HG03342 (cell line): ENCODE results near the gene DNAH9.
"Not testable (repeated sequence)": the region's sequence is repeated elsewhere in the genome, so short reads cannot be mapped to it uniquely, and the experiment has no call there.

Experiments used
- ATAC-seq: cut with Tn5 transposase; IDR thresholded peaks from one replicate; pipeline ENCODE4 v1.9.1; 2021; ENCODE audit warnings: mild to moderate bottlenecking, moderate library complexity; ENCODE audit not compliant: unreplicated experiment

Gene DNAH9

GRCh38 chr17:11901931-11902330 lies 303.7 kb downstream of the DNAH9 start:
- no peak for ATAC-seq

GRCh38 chr17:11908711-11909146 lies 310.5 kb downstream of the DNAH9 start:
- ATAC-seq = no peak

GRCh38 chr17:11909348-11909747 lies 311.1 kb downstream of the DNAH9 start:
- no peak for ATAC-seq

- no peak for ATAC-seq
These were observed 317.8 kb downstream of the DNAH9 start for GRCh38 chr17:11916091-11916490.

- ATAC-seq = no peak
These were observed 319.1 kb downstream of the DNAH9 start for GRCh38 chr17:11917415-11917814.

GRCh38 chr17:11921296-11921695 lies 323.0 kb downstream of the DNAH9 start:
- no peak for ATAC-seq

GRCh38 chr17:11922638-11923037 lies 324.4 kb downstream of the DNAH9 start:
- ATAC-seq = no peak

GRCh38 chr17:11924076-11924475 lies 325.8 kb downstream of the DNAH9 start:
- no peak for ATAC-seq

- no peak for ATAC-seq
These were observed 327.2 kb downstream of the DNAH9 start for GRCh38 chr17:11925262-11926021.

- ATAC-seq = no peak
These were observed 330.2 kb downstream of the DNAH9 start for GRCh38 chr17:11928436-11928835.

- no peak for ATAC-seq
These were observed 334.1 kb downstream of the DNAH9 start for GRCh38 chr17:11932337-11932898.

GRCh38 chr17:11935734-11936406 lies 337.6 kb downstream of the DNAH9 start:
- ATAC-seq = no peak

GRCh38 chr17:11940904-11941303 lies 342.6 kb downstream of the DNAH9 start:
- ATAC-seq = no peak

GRCh38 chr17:11943086-11943485 lies 344.8 kb downstream of the DNAH9 start:
- ATAC-seq = not testable (repeated sequence)

GRCh38 chr17:11943759-11944347 lies 345.6 kb downstream of the DNAH9 start:
- ATAC-seq = no peak

GRCh38 chr17:11944587-11944986 lies 346.3 kb downstream of the DNAH9 start:
- no peak for ATAC-seq

- ATAC-seq = no peak
These were observed 350.5 kb downstream of the DNAH9 start for GRCh38 chr17:11948789-11949188.

GRCh38 chr17:11949571-11949970 lies 351.3 kb downstream of the DNAH9 start:
- not testable (repeated sequence) for ATAC-seq

- no peak for ATAC-seq
These were observed 352.7 kb downstream of the DNAH9 start for GRCh38 chr17:11950771-11951519.

GRCh38 chr17:11952610-11953009 lies 354.3 kb downstream of the DNAH9 start:
- ATAC-seq = no peak

- ATAC-seq = no peak
These were observed 355.7 kb downstream of the DNAH9 start for GRCh38 chr17:11953924-11954323.
